H1 (cell line): ENCODE data around the gene HIPK3.

Experiments used
- BCL11A ChIP-seq, 2 experiments: IDR thresholded peaks; one replicate each; pipeline ENCODE4 v1.6.1; 2011; ENCODE audit warnings: low read depth in 2 of 2, low read length in 2 of 2, mild to moderate bottlenecking in 2 of 2
- CHD2 ChIP-seq: IDR thresholded peaks from 2 replicates; pipeline ENCODE4 v1.6.1; 2012; ENCODE audit warnings: low read length, improper control_type of control experiment
- EP300 ChIP-seq, 2 experiments: IDR thresholded peaks; 1 replicate in 1 of 2; 2 replicates in 1 of 2; pipeline ENCODE4 v1.6.1; 2011 to 2012; ENCODE audit warnings: low read depth in 2 of 2, low read length in 2 of 2, mild to moderate bottlenecking in 2 of 2, borderline replicate concordance in 1 of 2, inconsistent platforms in 1 of 2, moderate library complexity in 1 of 2
- HDAC6 ChIP-seq: IDR thresholded peaks from one replicate; pipeline ENCODE4 v1.7.1; 2012; ENCODE audit warnings: low read depth, mild to moderate bottlenecking, inconsistent platforms, low read length, moderate library complexity
- JUN ChIP-seq: IDR thresholded peaks from 2 replicates; pipeline ENCODE4 v1.6.1; 2011; ENCODE audit warnings: low read depth, mild to moderate bottlenecking, improper control_type of control experiment, low read length
- POLR2A ChIP-seq, 2 experiments: IDR thresholded peaks; 1 replicate in 1 of 2; 2 replicates in 1 of 2; pipeline ENCODE4 v1.6.1; 2011; ENCODE audit warnings: low read depth in 2 of 2, low read length in 2 of 2, mild to moderate bottlenecking in 2 of 2; ENCODE audit errors: control extremely low read depth in 1 of 2
- YY1 ChIP-seq: IDR thresholded peaks from 2 replicates; pipeline ENCODE4 v1.6.1; 2011; ENCODE audit warnings: low read depth, mild to moderate bottlenecking, low read length
- TF ChIP-seq, protein P1 (sequence below), 3 experiments: IDR thresholded peaks; 1 replicate in 2 of 3; 2 replicates in 1 of 3; pipeline versions ENCODE4 v1.5.1 to v1.6.1; 2011; ENCODE audit warnings: low read length in 3 of 3, mild to moderate bottlenecking in 3 of 3, inconsistent platforms in 2 of 3, low read depth in 1 of 3, moderate library complexity in 1 of 3; ENCODE audit not compliant: insufficient read depth in 1 of 3; ENCODE audit errors: control extremely low read depth in 1 of 3

DNA sequence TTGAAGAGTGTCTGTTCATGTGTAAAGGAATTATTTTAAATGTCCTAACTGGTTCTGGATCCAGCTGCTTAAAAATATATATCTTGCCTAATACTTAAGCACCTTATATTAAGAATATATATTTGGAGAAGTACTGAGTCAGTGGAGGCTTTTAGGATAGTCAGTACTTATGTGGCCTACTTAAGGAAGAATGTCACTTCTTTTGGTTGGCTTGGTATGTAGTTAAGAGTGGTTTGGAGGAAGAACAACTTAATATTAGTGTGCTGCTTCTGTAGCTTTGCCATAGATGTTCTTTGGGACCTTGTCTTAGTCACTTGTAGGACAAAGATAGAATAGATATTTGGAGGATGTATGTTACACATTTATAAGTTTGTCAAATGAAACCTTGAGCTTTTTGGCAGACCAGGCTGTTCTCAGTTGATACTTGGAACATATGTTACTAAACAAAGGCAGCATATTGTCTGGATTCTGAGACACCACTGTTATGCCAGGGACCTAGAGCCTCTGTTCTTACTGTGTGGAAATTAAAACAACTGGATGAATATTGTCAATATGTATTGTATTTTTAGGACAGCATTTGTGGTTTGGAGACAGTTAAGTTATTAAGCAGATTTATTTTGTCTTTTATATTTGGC, 4.9 kb downstream of the HIPK3 start:
- TF ChIP-seq, protein P1, sequence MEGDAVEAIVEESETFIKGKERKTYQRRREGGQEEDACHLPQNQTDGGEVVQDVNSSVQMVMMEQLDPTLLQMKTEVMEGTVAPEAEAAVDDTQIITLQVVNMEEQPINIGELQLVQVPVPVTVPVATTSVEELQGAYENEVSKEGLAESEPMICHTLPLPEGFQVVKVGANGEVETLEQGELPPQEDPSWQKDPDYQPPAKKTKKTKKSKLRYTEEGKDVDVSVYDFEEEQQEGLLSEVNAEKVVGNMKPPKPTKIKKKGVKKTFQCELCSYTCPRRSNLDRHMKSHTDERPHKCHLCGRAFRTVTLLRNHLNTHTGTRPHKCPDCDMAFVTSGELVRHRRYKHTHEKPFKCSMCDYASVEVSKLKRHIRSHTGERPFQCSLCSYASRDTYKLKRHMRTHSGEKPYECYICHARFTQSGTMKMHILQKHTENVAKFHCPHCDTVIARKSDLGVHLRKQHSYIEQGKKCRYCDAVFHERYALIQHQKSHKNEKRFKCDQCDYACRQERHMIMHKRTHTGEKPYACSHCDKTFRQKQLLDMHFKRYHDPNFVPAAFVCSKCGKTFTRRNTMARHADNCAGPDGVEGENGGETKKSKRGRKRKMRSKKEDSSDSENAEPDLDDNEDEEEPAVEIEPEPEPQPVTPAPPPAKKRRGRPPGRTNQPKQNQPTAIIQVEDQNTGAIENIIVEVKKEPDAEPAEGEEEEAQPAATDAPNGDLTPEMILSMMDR (IDR thresholded peaks at IDR 0.05; ENCODE audit: control extremely low read depth in 1 of 3, insufficient read depth in 1 of 3, low read depth in 1 of 3, low read length in 3 of 3) = no peak
- TF ChIP-seq YY1 = no peak
- no peak for TF ChIP-seq BCL11A (IDR thresholded peaks at IDR 0.05; ENCODE audit: low read depth in 2 of 2, low read length in 2 of 2)
- no peak for TF ChIP-seq EP300 (IDR thresholded peaks at IDR 0.05; ENCODE audit: borderline replicate concordance in 1 of 2, low read depth in 2 of 2, low read length in 2 of 2)
- no peak for TF ChIP-seq POLR2A (IDR thresholded peaks at IDR 0.05; ENCODE audit: control extremely low read depth in 1 of 2, low read depth in 2 of 2, low read length in 2 of 2)
- TF ChIP-seq CHD2 = no peak
- TF ChIP-seq HDAC6 = no peak
- no peak for TF ChIP-seq JUN
